SK-N-SH (cell line): Measurements from ENCODE around the gene MCRS1. TPM values are rescaled to one million over a fixed set of nuclear protein-coding genes. Genes with fewer than 3 reads are reported as not detected.
A peak's percentile ranks its signal among the peaks of the same experiment; 100 is the strongest.

Experiments
- CHD2 ChIP-seq: fragments of 150-350 bp; IDR thresholded peaks from 2 replicates; pipeline ENCODE4 v1.6.1; 2018; ENCODE audit warnings: low read length; ENCODE audit not compliant: partially characterized antibody
- ELF1 ChIP-seq: IDR thresholded peaks from 2 replicates; pipeline ENCODE4 v1.4.0; 2012
- EZH2phosphoT487 ChIP-seq: fragments of 200-600 bp; sonication (generic); IDR thresholded peaks from 2 replicates; pipeline ENCODE4 v1.6.1; 2017; ENCODE audit warnings: low read depth, mixed run types, mild to moderate bottlenecking, antibody characterized with exemption, moderate library complexity, borderline replicate concordance
- FOSL2 ChIP-seq: IDR thresholded peaks from 2 replicates; pipeline ENCODE4 v1.4.0; 2012; ENCODE audit warnings: low read depth, mild to moderate bottlenecking, moderate library complexity, borderline replicate concordance
- FOXJ3 ChIP-seq: sonication (generic); formaldehyde crosslinking; IDR thresholded peaks from 2 replicates; pipeline ENCODE4 v1.5.1; 2020; ENCODE audit warnings: mild to moderate bottlenecking, missing genetic modification reagents
- FOXM1 ChIP-seq: IDR thresholded peaks from 2 replicates; pipeline ENCODE4 v1.4.0; 2012; ENCODE audit warnings: low read depth, mild to moderate bottlenecking
- GABPA ChIP-seq: IDR thresholded peaks from 2 replicates; pipeline ENCODE4 v1.4.0; 2012; ENCODE audit warnings: low read depth, mild to moderate bottlenecking
- GATA2 ChIP-seq: sonication (generic); formaldehyde crosslinking; IDR thresholded peaks from 2 replicates; pipeline ENCODE4 v1.5.0; 2020; ENCODE audit warnings: mild to moderate bottlenecking, missing genetic modification reagents
- IRF3 ChIP-seq: fragments of 150-350 bp; IDR thresholded peaks from 2 replicates; pipeline ENCODE4 v1.6.1; 2016; ENCODE audit warnings: mild to moderate bottlenecking, low read depth, low read length
- JUND ChIP-seq: IDR thresholded peaks from 2 replicates; pipeline ENCODE4 v1.4.0; 2012
- MAX ChIP-seq: IDR thresholded peaks from 2 replicates; pipeline ENCODE4 v1.4.0; 2012; ENCODE audit warnings: low read depth
- MEF2A ChIP-seq: IDR thresholded peaks from 2 replicates; pipeline ENCODE4 v1.4.0; 2012; ENCODE audit warnings: low read depth, borderline replicate concordance
- MXI1 ChIP-seq: IDR thresholded peaks from 2 replicates; pipeline ENCODE4 v1.6.1; 2012; ENCODE audit warnings: mild to moderate bottlenecking, low read depth, low read length, improper control_type of control experiment
- NFIC ChIP-seq: IDR thresholded peaks from 2 replicates; pipeline ENCODE4 v1.4.0; 2012; ENCODE audit warnings: borderline replicate concordance
- RAD21 ChIP-seq: IDR thresholded peaks from 2 replicates; pipeline ENCODE4 v1.6.1; 2012; ENCODE audit warnings: mild to moderate bottlenecking, low read length
- RCOR1 ChIP-seq: fragments of 150-350 bp; IDR thresholded peaks from 2 replicates; pipeline ENCODE4 v1.6.1; 2017; ENCODE audit warnings: antibody characterized with exemption, low read length
- RXRA ChIP-seq: IDR thresholded peaks from 2 replicates; pipeline ENCODE4 v1.4.0; 2012; ENCODE audit warnings: low read depth, mild to moderate bottlenecking, borderline replicate concordance
- SIN3A ChIP-seq: IDR thresholded peaks from 2 replicates; pipeline ENCODE4 v1.6.1; 2012; ENCODE audit warnings: low read depth, mild to moderate bottlenecking, low read length, moderate library complexity, borderline replicate concordance
- SMC3 ChIP-seq: IDR thresholded peaks from 2 replicates; pipeline ENCODE4 v1.6.1; 2012; ENCODE audit warnings: low read depth, low read length, improper control_type of control experiment
- TAF1 ChIP-seq: IDR thresholded peaks from 2 replicates; pipeline ENCODE4 v1.6.1; 2012; ENCODE audit warnings: low read depth, mild to moderate bottlenecking, low read length, moderate library complexity, borderline replicate concordance
- TCF12 ChIP-seq: IDR thresholded peaks from 2 replicates; pipeline ENCODE4 v1.4.0; 2012
- USF1 ChIP-seq: IDR thresholded peaks from 2 replicates; pipeline ENCODE4 v1.4.0; 2012; ENCODE audit warnings: low read depth, borderline replicate concordance
- YY1 ChIP-seq: IDR thresholded peaks from 2 replicates; pipeline ENCODE4 v1.4.0; 2012; ENCODE audit warnings: low read depth, mild to moderate bottlenecking
- polyA plus RNA-seq, 3 experiments: library from polyadenylated mRNA; depleted of rRNA; stranded (reverse); fragments of >200 nt; gene quantifications; 2 replicates each; pipeline ENCODE4 v1.2.3, GENCODE V29; 2012
- TF ChIP-seq, protein P1 (sequence below): IDR thresholded peaks from 2 replicates; pipeline ENCODE4 v1.6.1; 2012; ENCODE audit warnings: mild to moderate bottlenecking, low read depth, low read length, moderate library complexity

The MCRS1 gene
- polyA plus RNA-seq, 1 of the 3 experiments (the other 2 are of a cell fraction) = 107 TPM

DNA sequence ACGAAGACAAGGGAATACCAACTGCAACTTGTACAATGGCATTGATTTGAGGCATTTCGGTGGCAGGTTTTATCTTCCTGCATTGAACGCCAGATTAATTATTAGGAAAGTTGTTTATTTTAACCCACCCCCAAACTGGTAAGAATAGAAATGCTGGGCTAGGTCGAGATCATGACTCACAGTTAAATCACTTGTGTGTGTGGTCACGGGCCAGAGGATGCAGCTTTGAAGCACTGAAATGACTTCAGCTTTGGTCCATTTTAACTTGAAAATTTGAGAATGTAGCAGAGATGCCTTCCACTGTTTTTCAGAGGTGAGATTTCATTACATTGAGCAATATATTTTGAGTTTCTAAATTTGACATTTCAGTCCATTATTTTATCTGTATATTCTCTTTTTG, 52.7 kb downstream of the MCRS1 start (continued):
- TF ChIP-seq IRF3 (no peak), YY1 (no peak), ELF1 (no peak), SIN3A (no peak), RXRA (no peak), MEF2A (peak; percentile 74; the same call in 1 of the 2 replicates), FOSL2 (peak; percentile 92), CHD2 (no peak), RCOR1 (no peak), TCF12 (peak; percentile 65), EZH2phosphoT487 (no peak), RAD21 (no peak), MXI1 (no peak), JUND (peak; percentile 79), USF1 (no peak), FOXM1 (no peak), NFIC (peak; percentile 60), SMC3 (no peak), GATA2 (CRISPR knock-in tag) (no peak), MAX (no peak), GABPA (no peak), FOXJ3 (CRISPR knock-in tag) (no peak), TAF1 (no peak)
- TF ChIP-seq, protein P1, sequence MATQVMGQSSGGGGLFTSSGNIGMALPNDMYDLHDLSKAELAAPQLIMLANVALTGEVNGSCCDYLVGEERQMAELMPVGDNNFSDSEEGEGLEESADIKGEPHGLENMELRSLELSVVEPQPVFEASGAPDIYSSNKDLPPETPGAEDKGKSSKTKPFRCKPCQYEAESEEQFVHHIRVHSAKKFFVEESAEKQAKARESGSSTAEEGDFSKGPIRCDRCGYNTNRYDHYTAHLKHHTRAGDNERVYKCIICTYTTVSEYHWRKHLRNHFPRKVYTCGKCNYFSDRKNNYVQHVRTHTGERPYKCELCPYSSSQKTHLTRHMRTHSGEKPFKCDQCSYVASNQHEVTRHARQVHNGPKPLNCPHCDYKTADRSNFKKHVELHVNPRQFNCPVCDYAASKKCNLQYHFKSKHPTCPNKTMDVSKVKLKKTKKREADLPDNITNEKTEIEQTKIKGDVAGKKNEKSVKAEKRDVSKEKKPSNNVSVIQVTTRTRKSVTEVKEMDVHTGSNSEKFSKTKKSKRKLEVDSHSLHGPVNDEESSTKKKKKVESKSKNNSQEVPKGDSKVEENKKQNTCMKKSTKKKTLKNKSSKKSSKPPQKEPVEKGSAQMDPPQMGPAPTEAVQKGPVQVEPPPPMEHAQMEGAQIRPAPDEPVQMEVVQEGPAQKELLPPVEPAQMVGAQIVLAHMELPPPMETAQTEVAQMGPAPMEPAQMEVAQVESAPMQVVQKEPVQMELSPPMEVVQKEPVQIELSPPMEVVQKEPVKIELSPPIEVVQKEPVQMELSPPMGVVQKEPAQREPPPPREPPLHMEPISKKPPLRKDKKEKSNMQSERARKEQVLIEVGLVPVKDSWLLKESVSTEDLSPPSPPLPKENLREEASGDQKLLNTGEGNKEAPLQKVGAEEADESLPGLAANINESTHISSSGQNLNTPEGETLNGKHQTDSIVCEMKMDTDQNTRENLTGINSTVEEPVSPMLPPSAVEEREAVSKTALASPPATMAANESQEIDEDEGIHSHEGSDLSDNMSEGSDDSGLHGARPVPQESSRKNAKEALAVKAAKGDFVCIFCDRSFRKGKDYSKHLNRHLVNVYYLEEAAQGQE = no peak
